ENCODE results near the gene LGALS3BP. TPM values are rescaled to one million over a fixed set of nuclear protein-coding genes. Genes with fewer than 3 reads are reported as not detected.
A peak's percentile ranks its signal among the peaks of the same experiment; 100 is the strongest.

LGALS3BP gene
- total and polyA plus RNA-seq, 4 donors: 70.7 to 174 (median 133) TPM

GRCh38 chr17:79018370-79018695 is 38.6 kb upstream of the LGALS3BP start:
- WGBS, 2 donors: 92 to 98% methylated on average over 3 of the region's 3 CpGs
- DNase-seq (peak in 1 of 2 donors; percentile 57), ATAC-seq (ENCODE audit: low FRiP score) (no peak)
- Histone ChIP-seq H3K4me3 (ENCODE audit: low read length in 2 of 2) (no peak overlapping the region), H3K9me3 (ENCODE audit: control insufficient read depth, low read length) (no peaks in the 10 kb centered on the region), H3K36me3 (ENCODE audit: control insufficient read depth in 1 of 2, insufficient read depth in 2 of 2, low read length in 1 of 2) (no peaks in the 10 kb centered on the region), H3K27me3 (ENCODE audit: control insufficient read depth in 1 of 2, insufficient read depth in 2 of 2, low read length in 1 of 2) (no peaks in the 10 kb centered on the region), H3K27ac (ENCODE audit: low read depth in 1 of 2, low read length in 2 of 2) (no peak overlapping the region), H3K4me1 (ENCODE audit: control insufficient read depth in 1 of 2, insufficient read depth in 2 of 2, low read length in 2 of 2) (peaks cover 0 to 7% of the 10 kb centered on the region in 2 donors)
- intact Hi-C loops (cut with DNase I): loop anchor here (10.0 kb wide), 1 partner anchor 376 kb away; no protein-coding TSS in a partner anchor

GRCh38 chr17:79017546-79018369 is 38.0 kb upstream of the LGALS3BP start:
- no peaks in the 10 kb centered on the region for H3K36me3 ChIP-seq (ENCODE audit: control insufficient read depth in 1 of 2, insufficient read depth in 2 of 2, low read length in 1 of 2)
- ATAC-seq (ENCODE audit: low FRiP score) (no peak), DNase-seq (peak in 1 of 2 donors; percentile 2)
- no peak overlapping the region for H3K27ac ChIP-seq (ENCODE audit: low read depth in 1 of 2, low read length in 2 of 2)
- WGBS, 2 donors: 79 to 83% methylated on average over 6 of the region's 6 CpGs
- H3K4me1 ChIP-seq (ENCODE audit: control insufficient read depth in 1 of 2, insufficient read depth in 2 of 2, low read length in 2 of 2): peaks cover 0 to 7% of the 10 kb centered on the region in 2 donors
- H3K27me3 ChIP-seq (ENCODE audit: control insufficient read depth in 1 of 2, insufficient read depth in 2 of 2, low read length in 1 of 2): no peaks in the 10 kb centered on the region
- H3K4me3 ChIP-seq (ENCODE audit: low read length in 2 of 2): no peak overlapping the region
- intact Hi-C loops (cut with DNase I): loop anchor here (10.0 kb wide), 1 partner anchor 377 kb away; no protein-coding TSS in a partner anchor
- H3K9me3 ChIP-seq (ENCODE audit: control insufficient read depth, low read length): no peaks in the 10 kb centered on the region

GRCh38 chr17:79014158-79014758 is 34.5 kb upstream of the LGALS3BP start:
- H3K4me1 ChIP-seq (ENCODE audit: control insufficient read depth in 1 of 2, insufficient read depth in 2 of 2, low read length in 2 of 2): no peaks in the 10 kb centered on the region
- no peak for DNase-seq
- ATAC-seq (ENCODE audit: low FRiP score): no peak
- intact Hi-C loops (cut with DNase I): loop anchor here (10.0 kb wide), 1 partner anchor 381 kb away; no protein-coding TSS in a partner anchor
- no peak overlapping the region for H3K27ac ChIP-seq (ENCODE audit: low read depth in 1 of 2, low read length in 2 of 2)
- no peaks in the 10 kb centered on the region for H3K27me3 ChIP-seq (ENCODE audit: control insufficient read depth in 1 of 2, insufficient read depth in 2 of 2, low read length in 1 of 2)
- H3K36me3 ChIP-seq (ENCODE audit: control insufficient read depth in 1 of 2, insufficient read depth in 2 of 2, low read length in 1 of 2): no peaks in the 10 kb centered on the region
- 79 to 83% methylated on average over 2 of the region's 2 CpGs for WGBS, 2 donors
- H3K9me3 ChIP-seq (ENCODE audit: control insufficient read depth, low read length): no peaks in the 10 kb centered on the region
- H3K4me3 ChIP-seq (ENCODE audit: low read length in 2 of 2): no peak overlapping the region

DNA sequence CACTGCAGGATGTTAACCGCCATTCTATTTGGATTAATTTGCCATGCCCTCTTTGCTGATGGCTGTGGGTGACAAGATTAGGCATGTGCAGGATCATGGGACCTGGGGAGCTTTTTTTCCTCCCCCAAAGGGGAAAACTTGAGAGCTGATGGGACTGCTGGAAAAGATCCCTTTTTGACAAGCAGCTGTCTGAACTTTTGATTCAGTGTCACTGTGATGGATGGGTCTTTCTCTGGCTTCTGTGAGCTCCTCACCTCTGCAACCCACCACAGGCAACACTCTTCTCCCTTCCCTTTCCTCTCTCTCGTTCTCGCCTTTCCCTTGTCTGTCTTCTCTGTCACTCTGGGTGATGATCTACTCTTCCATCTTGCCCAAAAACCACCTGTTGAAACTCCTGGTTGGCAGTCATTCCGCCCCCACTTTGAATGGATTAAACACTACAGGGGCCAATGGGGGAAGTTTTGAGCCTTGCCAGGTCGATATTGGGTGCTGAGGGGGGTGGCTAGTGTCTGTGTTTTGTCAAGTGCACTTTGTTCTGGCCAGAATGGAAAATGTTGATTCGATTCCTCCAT is 32.9 kb upstream of the LGALS3BP start:
- ATAC-seq (ENCODE audit: low FRiP score) (no peak), DNase-seq (peak in 1 of 2 donors; percentile 15)
- 78 to 79% methylated on average over 6 of the region's 6 CpGs for WGBS, 2 donors
- peaks cover 0 to 4% of the 10 kb centered on the region in 2 donors for H3K4me1 ChIP-seq (ENCODE audit: control insufficient read depth in 1 of 2, insufficient read depth in 2 of 2, low read length in 2 of 2)
- H3K9me3 ChIP-seq (ENCODE audit: control insufficient read depth, low read length): no peaks in the 10 kb centered on the region
- H3K27ac ChIP-seq (ENCODE audit: low read depth in 1 of 2, low read length in 2 of 2): no peak overlapping the region
- H3K27me3 ChIP-seq (ENCODE audit: control insufficient read depth in 1 of 2, insufficient read depth in 2 of 2, low read length in 1 of 2): no peaks in the 10 kb centered on the region
- no peaks in the 10 kb centered on the region for H3K36me3 ChIP-seq (ENCODE audit: control insufficient read depth in 1 of 2, insufficient read depth in 2 of 2, low read length in 1 of 2)
- intact Hi-C loops (cut with DNase I): loop anchor here (10.0 kb wide), 1 partner anchor 382 kb away; no protein-coding TSS in a partner anchor
- no peak overlapping the region for H3K4me3 ChIP-seq (ENCODE audit: low read length in 2 of 2)

DNA sequence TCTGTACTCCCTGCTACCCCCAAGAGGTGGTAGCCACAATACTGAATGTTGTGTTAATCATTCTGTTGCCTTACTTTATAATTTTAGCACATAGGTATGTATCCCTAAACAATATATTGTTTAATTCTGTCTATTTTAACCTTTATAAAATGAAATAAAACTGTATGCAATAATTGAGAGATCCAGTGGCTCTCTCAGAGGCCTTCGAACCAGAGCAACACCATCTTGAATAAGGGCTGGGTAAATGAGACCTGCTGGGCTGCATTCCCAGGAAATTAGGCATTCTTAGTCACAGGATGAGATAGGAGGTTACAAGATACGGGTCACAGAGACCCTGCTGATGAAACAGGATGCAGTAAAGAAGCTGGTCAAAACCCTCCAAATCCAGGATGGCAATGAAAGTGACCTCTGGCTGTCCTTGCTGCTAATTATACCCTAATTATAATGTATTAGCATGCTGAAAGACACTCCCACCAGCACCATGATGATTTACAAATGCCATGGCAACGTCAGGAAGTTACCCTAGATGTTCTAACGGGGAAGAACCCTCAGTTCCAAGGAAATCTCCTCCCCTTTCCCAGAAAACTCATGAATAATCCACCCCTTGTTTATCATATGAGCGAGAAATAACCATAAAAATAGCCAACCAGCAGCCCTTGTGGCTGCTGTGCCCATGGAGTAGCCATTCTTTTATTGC is 31.9 kb upstream of the LGALS3BP start:
- intact Hi-C loops (cut with DNase I): loop anchor here (10.0 kb wide), 1 partner anchor 383 kb away; no protein-coding TSS in a partner anchor
- peak in 1 of 2 donors; percentile 13 for DNase-seq
- 83 to 86% methylated on average over 5 of the region's 5 CpGs for WGBS, 2 donors

GRCh38 chr17:79010304-79010646 is 30.6 kb upstream of the LGALS3BP start:
- WGBS, 2 donors: 57 to 61% methylated on average over 7 of the region's 7 CpGs
- Histone ChIP-seq H3K4me3 (ENCODE audit: low read length in 2 of 2) (peak overlapping the region in 1 of 2 donors; percentile 35), H3K27me3 (ENCODE audit: control insufficient read depth in 1 of 2, insufficient read depth in 2 of 2, low read length in 1 of 2) (no peaks in the 10 kb centered on the region), H3K9me3 (ENCODE audit: control insufficient read depth, low read length) (no peaks in the 10 kb centered on the region), H3K27ac (ENCODE audit: low read depth in 1 of 2, low read length in 2 of 2) (peak overlapping the region in 1 of 2 donors; percentile 46), H3K4me1 (ENCODE audit: control insufficient read depth in 1 of 2, insufficient read depth in 2 of 2, low read length in 2 of 2) (peaks cover 0 to 4% of the 10 kb centered on the region in 2 donors), H3K36me3 (ENCODE audit: control insufficient read depth in 1 of 2, insufficient read depth in 2 of 2, low read length in 1 of 2) (no peaks in the 10 kb centered on the region)
- ATAC-seq (ENCODE audit: low FRiP score) (no peak), DNase-seq (no peak)
- intact Hi-C loops (cut with DNase I): loop anchor here (10.0 kb wide), 1 partner anchor 385 kb away; no protein-coding TSS in a partner anchor

More for the DNA sequence above, 31.9 kb upstream of the LGALS3BP start:
- Histone ChIP-seq H3K27ac (ENCODE audit: low read depth in 1 of 2, low read length in 2 of 2) (no peak overlapping the region), H3K4me1 (ENCODE audit: control insufficient read depth in 1 of 2, insufficient read depth in 2 of 2, low read length in 2 of 2) (peaks cover 0 to 4% of the 10 kb centered on the region in 2 donors), H3K27me3 (ENCODE audit: control insufficient read depth in 1 of 2, insufficient read depth in 2 of 2, low read length in 1 of 2) (no peaks in the 10 kb centered on the region), H3K36me3 (ENCODE audit: control insufficient read depth in 1 of 2, insufficient read depth in 2 of 2, low read length in 1 of 2) (no peaks in the 10 kb centered on the region), H3K9me3 (ENCODE audit: control insufficient read depth, low read length) (no peaks in the 10 kb centered on the region), H3K4me3 (ENCODE audit: low read length in 2 of 2) (no peak overlapping the region)
- ATAC-seq (ENCODE audit: low FRiP score): no peak

- H3K36me3 ChIP-seq (ENCODE audit: control insufficient read depth in 1 of 2, insufficient read depth in 2 of 2, low read length in 1 of 2): no peaks in the 10 kb centered on the region
- 1% methylated on average over 34 to 73 of the region's 73 CpGs for WGBS, 2 donors
- ATAC-seq (ENCODE audit: low FRiP score) (peak; percentile 96), DNase-seq (peak; percentile 91 to 95)
- H3K27me3 ChIP-seq (ENCODE audit: control insufficient read depth in 1 of 2, insufficient read depth in 2 of 2, low read length in 1 of 2): no peaks in the 10 kb centered on the region
- peak within 1 kb of the TSS in 1 of 2 donors; percentile 50 for H3K27ac ChIP-seq (ENCODE audit: low read depth in 1 of 2, low read length in 2 of 2)
- intact Hi-C loops (cut with DNase I): loop anchor here (10.0 kb wide), 1 partner anchor 385 kb away; no protein-coding TSS in a partner anchor
- peak within 1 kb of the TSS; percentile 76 to 98 for H3K4me3 ChIP-seq (ENCODE audit: low read length in 2 of 2)
- H3K9me3 ChIP-seq (ENCODE audit: control insufficient read depth, low read length): no peaks in the 10 kb centered on the region
- peaks cover 0 to 4% of the 10 kb centered on the region in 2 donors for H3K4me1 ChIP-seq (ENCODE audit: control insufficient read depth in 1 of 2, insufficient read depth in 2 of 2, low read length in 2 of 2)
Measured at GRCh38 chr17:79009397-79010303, 29.9 kb upstream of the LGALS3BP start, which contains the start of gene CANT1. Gene CANT1 (minus strand): TSS chr17:79009764. CDS start chr17:78997622, 12,142 bp downstream.

Data from aorta (tissue), 5 donors.